LNCaP clone FGC (cell line): Measurements from ENCODE around the gene CCDC97.
"Not testable (repeated sequence)": the region's sequence is repeated elsewhere in the genome, so short reads cannot be mapped to it uniquely, and the experiment has no call there.

Experiments used
- DNase-seq: peaks from one replicate; pipeline ENCODE4 v3.0.0-alpha.2; 2011; ENCODE audit warnings: low read depth
- H3K4me3 ChIP-seq: 2 replicates; pipeline ENCODE4 v1.5.1; 2011; ENCODE audit warnings: mild to moderate bottlenecking, low read depth, low read length, control low read depth
- TF ChIP-seq, protein P1 (sequence below): IDR thresholded peaks from 2 replicates; pipeline ENCODE4 v1.5.1; 2012; ENCODE audit warnings: mild to moderate bottlenecking; ENCODE audit not compliant: control insufficient read depth, insufficient read depth; ENCODE audit errors: extremely low read depth

The CCDC97 gene

DNA sequence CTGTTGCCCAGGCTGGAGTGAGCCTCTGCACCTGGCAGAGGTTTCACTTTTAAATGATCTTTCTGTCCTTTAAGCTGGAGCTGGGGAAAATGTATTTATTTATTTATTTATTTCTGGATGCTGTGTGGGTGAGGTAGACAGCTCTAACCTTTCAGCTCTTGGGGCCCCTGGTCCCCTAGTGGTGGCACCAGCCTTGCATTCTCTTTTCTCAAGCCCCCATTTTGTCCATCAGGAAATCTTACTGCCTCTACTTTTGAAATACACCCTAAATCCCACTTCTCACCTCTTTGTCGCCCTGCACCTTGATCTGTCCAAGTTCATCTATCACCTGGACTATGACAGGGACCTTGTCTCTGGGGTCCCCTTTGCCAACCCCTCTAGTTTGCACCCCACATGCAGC, 56.1 kb downstream of the CCDC97 start:
- DNase-seq = no peak
- TF ChIP-seq, protein P1, sequence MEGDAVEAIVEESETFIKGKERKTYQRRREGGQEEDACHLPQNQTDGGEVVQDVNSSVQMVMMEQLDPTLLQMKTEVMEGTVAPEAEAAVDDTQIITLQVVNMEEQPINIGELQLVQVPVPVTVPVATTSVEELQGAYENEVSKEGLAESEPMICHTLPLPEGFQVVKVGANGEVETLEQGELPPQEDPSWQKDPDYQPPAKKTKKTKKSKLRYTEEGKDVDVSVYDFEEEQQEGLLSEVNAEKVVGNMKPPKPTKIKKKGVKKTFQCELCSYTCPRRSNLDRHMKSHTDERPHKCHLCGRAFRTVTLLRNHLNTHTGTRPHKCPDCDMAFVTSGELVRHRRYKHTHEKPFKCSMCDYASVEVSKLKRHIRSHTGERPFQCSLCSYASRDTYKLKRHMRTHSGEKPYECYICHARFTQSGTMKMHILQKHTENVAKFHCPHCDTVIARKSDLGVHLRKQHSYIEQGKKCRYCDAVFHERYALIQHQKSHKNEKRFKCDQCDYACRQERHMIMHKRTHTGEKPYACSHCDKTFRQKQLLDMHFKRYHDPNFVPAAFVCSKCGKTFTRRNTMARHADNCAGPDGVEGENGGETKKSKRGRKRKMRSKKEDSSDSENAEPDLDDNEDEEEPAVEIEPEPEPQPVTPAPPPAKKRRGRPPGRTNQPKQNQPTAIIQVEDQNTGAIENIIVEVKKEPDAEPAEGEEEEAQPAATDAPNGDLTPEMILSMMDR = no peak
- H3K4me3 ChIP-seq = no peak overlapping the region

GRCh38 chr19:41367848-41368301, 57.9 kb downstream of the CCDC97 start:
- DNase-seq = no peak
- no peak overlapping the region for H3K4me3 ChIP-seq
- TF ChIP-seq, protein P1 = no peak

GRCh38 chr19:41369769-41370168, 59.8 kb downstream of the CCDC97 start:
- no peak overlapping the region for H3K4me3 ChIP-seq
- no peak for DNase-seq
- TF ChIP-seq, protein P1 = no peak

- H3K4me3 ChIP-seq, DNase-seq: not testable (repeated sequence)
Measured at GRCh38 chr19:41371119-41371518, 61.1 kb downstream of the CCDC97 start.

DNA sequence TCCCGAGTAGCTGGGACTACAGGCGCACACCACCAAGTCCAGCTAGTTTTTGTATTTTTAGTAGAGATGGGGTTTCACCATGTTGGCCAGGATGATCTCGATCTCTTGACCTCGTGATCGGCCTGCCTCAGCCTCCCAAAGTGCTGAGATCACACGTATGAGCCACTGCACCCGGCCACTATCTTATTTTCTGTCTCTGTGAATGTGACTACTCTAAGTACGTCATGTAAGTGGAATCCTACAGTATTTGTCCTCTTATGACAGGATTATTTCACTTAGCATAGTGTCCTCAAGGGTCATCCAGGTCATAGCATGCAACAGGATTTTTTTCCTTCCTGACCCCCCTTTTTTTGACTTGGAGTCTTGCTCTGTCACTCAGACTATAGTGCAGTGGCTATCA, 61.6 kb downstream of the CCDC97 start:
- no peak overlapping the region for H3K4me3 ChIP-seq
- TF ChIP-seq, protein P1 = no peak
- no peak for DNase-seq

DNA sequence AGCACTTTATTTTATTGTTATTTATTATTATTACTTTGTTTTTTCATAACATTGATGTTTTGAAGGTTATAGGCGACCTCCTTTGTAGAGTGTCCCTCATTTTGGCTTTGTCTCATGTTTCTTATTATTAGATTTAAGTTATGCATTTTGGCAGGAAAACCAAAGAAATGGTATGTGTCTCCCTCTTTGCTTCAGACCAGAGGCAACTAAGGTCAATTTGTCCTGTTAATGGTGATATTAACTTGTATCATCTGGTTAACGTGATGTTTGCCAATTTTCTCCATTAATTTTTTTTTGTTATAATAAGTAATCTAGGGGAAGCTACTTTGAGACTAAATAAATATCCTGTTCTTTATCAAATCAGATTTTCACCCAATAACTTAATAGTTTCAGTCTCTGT, 62.5 kb downstream of the CCDC97 start:
- H3K4me3 ChIP-seq = no peak overlapping the region
- DNase-seq = no peak
- TF ChIP-seq, protein P1 = no peak

GRCh38 chr19:41373993-41374392, 64.0 kb downstream of the CCDC97 start:
- TF ChIP-seq, protein P1 = no peak
- DNase-seq = no peak
- H3K4me3 ChIP-seq = no peak overlapping the region
